A549 (cell line): ENCODE measurements around the gene RBL2. TPM values are rescaled to one million over a fixed set of nuclear protein-coding genes. Genes with fewer than 3 reads are reported as not detected.
"Not testable (repeated sequence)": the region's sequence is repeated elsewhere in the genome, so short reads cannot be mapped to it uniquely, and the experiment has no call there.

ENCODE experiments used
- ATAC-seq, 2 experiments: fragments of 200-7000 bp in 1 of 2; fragments of >200 bp in 1 of 2; cut with Nextera tagmentation in 1 of 2; cut with Tn5 transposase in 1 of 2; 3 replicates each; pipeline versions ENCODE4 v1.8.0 to v1.9.1; 2018 to 2020; ENCODE audit warnings: mild to moderate bottlenecking in 1 of 2, moderate library complexity in 1 of 2
- CTCF ChIA-PET: fragments of 300-600 bp; sonication (Branson Sonifier 250); formaldehyde crosslinking; extraction: SDS; loops from one replicate; lab custom pipeline; 2021; ENCODE audit warnings: antibody characterized with exemption, inconsistent platforms; lab: Yijun Ruan, JAX
- POLR2A ChIA-PET: fragments of 350-600 bp; formaldehyde crosslinking; extraction: SDS; loops from one replicate; lab custom pipeline; 2021; ENCODE audit warnings: antibody characterized with exemption, inconsistent platforms; lab: Yijun Ruan, JAX
- DNase-seq, 2 experiments: peaks; one replicate each; pipeline versions ENCODE4 v3.0.0 to v3.0.0-alpha.2; 2011 to 2016; ENCODE audit warnings: low read depth in 1 of 2, low spot score in 1 of 2
- FAIRE-seq: peaks from 2 replicates; lab custom pipeline; 2011; peaks lifted over from hg19 to GRCh38; lab: Jason Lieb, UNC
- H3K27ac ChIP-seq, 2 experiments: fragments of >200 bp; sonication (Bioruptor Twin); formaldehyde crosslinking; 3 replicates each; pipeline ENCODE4 v1.5.1; 2016 to 2017
- H3K4me1 ChIP-seq: fragments of >200 bp; sonication (Bioruptor Twin); formaldehyde crosslinking; 3 replicates; pipeline ENCODE4 v1.6.1; 2016
- H3K4me2 ChIP-seq: fragments of >200 bp; sonication (Bioruptor Twin); formaldehyde crosslinking; 3 replicates; pipeline ENCODE4 v1.6.1; 2016
- H3K4me3 ChIP-seq: fragments of >200 bp; sonication (Bioruptor Twin); formaldehyde crosslinking; 3 replicates; pipeline ENCODE4 v1.5.1; 2016
- H3K9me3 ChIP-seq: fragments of >200 bp; sonication (Bioruptor Twin); formaldehyde crosslinking; 3 replicates; pipeline ENCODE4 v1.6.1; 2016
- BHLHE40 ChIP-seq: IDR thresholded peaks from 2 replicates; pipeline ENCODE4 v1.6.1; 2012; ENCODE audit warnings: low read depth, low read length, inconsistent platforms
- CEBPB ChIP-seq, 2 experiments: fragments of >200 bp in 1 of 2; sonication (Bioruptor Twin) in 1 of 2; formaldehyde crosslinking in 1 of 2; IDR thresholded peaks; 2 replicates each; pipeline ENCODE4 v1.6.1; 2012 to 2016
- EHMT2 ChIP-seq: fragments of 200-600 bp; sonication (generic); IDR thresholded peaks from 2 replicates; pipeline ENCODE4 v1.6.1; 2016; ENCODE audit warnings: antibody characterized with exemption, low read depth, mild to moderate bottlenecking, moderate library complexity
- ELK1 ChIP-seq: fragments of 150-350 bp; IDR thresholded peaks from 2 replicates; pipeline ENCODE4 v1.6.1; 2014; ENCODE audit warnings: low read depth, mild to moderate bottlenecking, low read length
- HOXB13 ChIP-seq: fragments of 250-450 bp; sonication (Bioruptor Pico); IDR thresholded peaks from 2 replicates; pipeline ENCODE4 v1.5.0; 2020; ENCODE audit warnings: low read depth, mild to moderate bottlenecking, moderate library complexity
- KDM1A ChIP-seq: fragments of 200-600 bp; sonication (generic); IDR thresholded peaks from 2 replicates; pipeline ENCODE4 v1.6.1; 2016; ENCODE audit warnings: low read depth, mild to moderate bottlenecking
- KDM5A ChIP-seq: fragments of 200-600 bp; sonication (generic); IDR thresholded peaks from 2 replicates; pipeline ENCODE4 v1.6.1; 2016; ENCODE audit warnings: antibody characterized with exemption, mild to moderate bottlenecking
- POLR2AphosphoS2 ChIP-seq: conservative IDR thresholded peaks from 2 replicates; pipeline ENCODE4 v1.6.1; 2012; ENCODE audit warnings: low read length, improper control_type of control experiment, inconsistent platforms
- RAD21 ChIP-seq, 2 experiments: fragments of >200 bp in 1 of 2; sonication (Bioruptor Twin) in 1 of 2; formaldehyde crosslinking in 1 of 2; IDR thresholded peaks in 1 of 2; conservative IDR thresholded peaks in 1 of 2; 2 replicates in 1 of 2; 3 replicates in 1 of 2; pipeline ENCODE4 v1.6.1; 2012 to 2018; ENCODE audit warnings: inconsistent platforms in 1 of 2
- RFX5 ChIP-seq: fragments of 450-650 bp; IDR thresholded peaks from 2 replicates; pipeline ENCODE4 v1.7.1; 2014; ENCODE audit warnings: antibody characterized with exemption, mild to moderate bottlenecking, moderate library complexity
- WGBS: methylation state at CpG from one replicate; pipeline ENCODE4 v1.1.6; 2017; ENCODE audit errors: missing lambda C conversion rate; 5-methylcytosine and 5-hydroxymethylcytosine counted together
- polyA plus RNA-seq, 4 experiments: library from polyadenylated mRNA; depleted of rRNA in 3 of 4; stranded (reverse); fragments of >200 nt; fragmentation: RNase III in 1 of 4; extraction: RNeasy Plus Mini Kit Qiagen cat#74134 plus additional on column Dnase treatment in 1 of 4; gene quantifications; 2 replicates in 3 of 4; 3 replicates in 1 of 4; pipeline ENCODE4 v1.2.3, GENCODE V29; 2011 to 2017
- TF ChIP-seq, protein P1 (sequence below): fragments of >200 bp; sonication (Bioruptor Twin); formaldehyde crosslinking; IDR thresholded peaks from 3 replicates; pipeline ENCODE4 v1.5.1; 2016

The RBL2 gene
- polyA plus RNA-seq, 2 of the 4 experiments (the other 2 are of a cell fraction) = 17.2 to 45.0 TPM

DNA sequence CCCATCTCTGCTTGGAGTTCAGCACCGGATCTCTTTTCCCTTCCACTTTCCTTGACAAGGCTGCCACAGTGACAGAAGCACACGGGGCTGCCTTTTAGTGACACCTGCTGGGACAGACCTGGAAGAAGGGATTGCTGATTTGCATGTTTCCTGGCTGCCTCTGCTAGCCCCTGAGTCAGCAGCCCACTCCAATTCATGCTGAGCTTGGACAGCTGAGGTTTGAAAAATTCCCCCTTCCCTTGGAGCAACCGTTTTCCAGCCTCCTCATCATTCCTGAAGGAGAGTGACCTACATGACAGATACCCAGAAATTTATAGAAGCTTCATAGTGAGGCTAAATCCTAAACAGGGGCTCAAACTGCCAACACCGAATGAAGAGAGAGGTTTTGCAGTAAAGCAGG, 18.8 kb upstream of the RBL2 start:
- FAIRE-seq = no peak
- 16% methylated on average over 4 of the region's 4 CpGs for WGBS
- peak in 1 of 2 experiments; percentile 22 for DNase-seq

GRCh38 chr16:53417011-53417410, 17.3 kb upstream of the RBL2 start:
- CTCF ChIA-PET = interaction anchor here (0.6 to 1.0 kb wide), 3 partner anchors 8 to 615 kb away, joined by 3 to 4 read pairs (median 3); no protein-coding TSS in a partner anchor
- H3K27ac ChIP-seq = no peak overlapping the region
- TF ChIP-seq ELK1 (no peak), HOXB13 (no peak), EHMT2 (no peak), RFX5 (no peak)
- TF ChIP-seq, all 56 proteins: peak for 0
- H3K4me1 ChIP-seq = no peaks in the 10 kb centered on the region
- H3K9me3 ChIP-seq = no peaks in the 10 kb centered on the region
- no peak overlapping the region for H3K4me2 ChIP-seq
- POLR2A ChIA-PET = no interaction called here
- no peak for FAIRE-seq
- no peak overlapping the region for H3K4me3 ChIP-seq
- ATAC-seq = no peak
- 59% methylated on average over 4 of the region's 4 CpGs for WGBS
- no peak for DNase-seq

More for the DNA sequence above, 18.8 kb upstream of the RBL2 start:
- TF ChIP-seq KDM1A = no peak
- TF ChIP-seq RAD21 (conservative IDR thresholded peaks at IDR 0.05 in 1 of 2, IDR thresholded peaks at IDR 0.05 in 1 of 2) = peak in 1 of 2 experiments; percentile 31; a peak in 2 of 5 replicates
- no peak for TF ChIP-seq KDM5A
- TF ChIP-seq, protein P1, sequence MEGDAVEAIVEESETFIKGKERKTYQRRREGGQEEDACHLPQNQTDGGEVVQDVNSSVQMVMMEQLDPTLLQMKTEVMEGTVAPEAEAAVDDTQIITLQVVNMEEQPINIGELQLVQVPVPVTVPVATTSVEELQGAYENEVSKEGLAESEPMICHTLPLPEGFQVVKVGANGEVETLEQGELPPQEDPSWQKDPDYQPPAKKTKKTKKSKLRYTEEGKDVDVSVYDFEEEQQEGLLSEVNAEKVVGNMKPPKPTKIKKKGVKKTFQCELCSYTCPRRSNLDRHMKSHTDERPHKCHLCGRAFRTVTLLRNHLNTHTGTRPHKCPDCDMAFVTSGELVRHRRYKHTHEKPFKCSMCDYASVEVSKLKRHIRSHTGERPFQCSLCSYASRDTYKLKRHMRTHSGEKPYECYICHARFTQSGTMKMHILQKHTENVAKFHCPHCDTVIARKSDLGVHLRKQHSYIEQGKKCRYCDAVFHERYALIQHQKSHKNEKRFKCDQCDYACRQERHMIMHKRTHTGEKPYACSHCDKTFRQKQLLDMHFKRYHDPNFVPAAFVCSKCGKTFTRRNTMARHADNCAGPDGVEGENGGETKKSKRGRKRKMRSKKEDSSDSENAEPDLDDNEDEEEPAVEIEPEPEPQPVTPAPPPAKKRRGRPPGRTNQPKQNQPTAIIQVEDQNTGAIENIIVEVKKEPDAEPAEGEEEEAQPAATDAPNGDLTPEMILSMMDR = peak; percentile 6; the same call in 1 of the 3 replicates
- POLR2A ChIA-PET = no interaction called here
- no peaks in the 10 kb centered on the region for H3K4me1 ChIP-seq
- H3K9me3 ChIP-seq = no peaks in the 10 kb centered on the region
- H3K27ac ChIP-seq = no peak overlapping the region
- no peak overlapping the region for H3K4me2 ChIP-seq
- 0 out of 6 replicates have a peak, but pooled peaks of 1 of the 2 experiments have one; percentile 20 for ATAC-seq
- CTCF ChIA-PET = interaction anchor here (0.7 to 2.0 kb wide), 3 partner anchors 10 to 21 kb away, joined by 3 to 7 read pairs (median 4); no protein-coding TSS in a partner anchor
- H3K4me3 ChIP-seq = no peak overlapping the region

DNA sequence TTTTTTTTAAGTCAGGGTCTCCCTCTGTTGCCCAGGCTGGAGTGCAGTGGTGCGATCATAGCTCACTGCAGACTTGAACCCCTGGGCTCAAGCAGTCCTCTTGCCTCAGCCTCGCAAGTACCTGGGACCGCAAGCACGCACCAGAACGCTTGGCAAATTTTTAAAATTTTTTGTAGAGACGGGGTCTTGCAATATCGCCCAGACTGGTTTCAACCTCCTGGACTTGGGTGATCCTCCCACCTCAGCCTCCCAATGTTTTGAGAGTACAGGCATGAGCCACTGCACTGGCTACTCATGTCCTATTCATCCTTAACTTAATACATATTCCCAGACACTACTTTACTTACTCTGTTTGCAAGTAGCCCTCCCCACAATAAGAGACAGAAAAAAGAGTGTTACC, 16.3 kb upstream of the RBL2 start:
- WGBS = 87% methylated on average over 7 of the region's 7 CpGs
- no peak for ATAC-seq
- DNase-seq = no peak
- H3K27ac ChIP-seq = no peak overlapping the region
- peaks cover 2% of the 10 kb centered on the region; the same call in 2 of the 3 replicates for H3K9me3 ChIP-seq
- no peaks in the 10 kb centered on the region for H3K4me1 ChIP-seq
- TF ChIP-seq POLR2AphosphoS2 = no peak
- no peak for FAIRE-seq
- ChIA-PET POLR2A (no interaction called here), CTCF (no interaction called here)
- H3K4me3 ChIP-seq = no peak overlapping the region
- H3K4me2 ChIP-seq = no peak overlapping the region

GRCh38 chr16:53419383-53419709, 14.9 kb upstream of the RBL2 start:
- DNase-seq, ATAC-seq, H3K27ac ChIP-seq, CTCF ChIA-PET, H3K4me3 ChIP-seq, FAIRE-seq, POLR2A ChIA-PET, H3K4me2 ChIP-seq, H3K4me1 ChIP-seq: not testable (repeated sequence)
- WGBS = 18% methylated on average over 2 of the region's 2 CpGs
- peaks cover 12% of the 10 kb centered on the region; the same call in 2 of the 3 replicates for H3K9me3 ChIP-seq

DNA sequence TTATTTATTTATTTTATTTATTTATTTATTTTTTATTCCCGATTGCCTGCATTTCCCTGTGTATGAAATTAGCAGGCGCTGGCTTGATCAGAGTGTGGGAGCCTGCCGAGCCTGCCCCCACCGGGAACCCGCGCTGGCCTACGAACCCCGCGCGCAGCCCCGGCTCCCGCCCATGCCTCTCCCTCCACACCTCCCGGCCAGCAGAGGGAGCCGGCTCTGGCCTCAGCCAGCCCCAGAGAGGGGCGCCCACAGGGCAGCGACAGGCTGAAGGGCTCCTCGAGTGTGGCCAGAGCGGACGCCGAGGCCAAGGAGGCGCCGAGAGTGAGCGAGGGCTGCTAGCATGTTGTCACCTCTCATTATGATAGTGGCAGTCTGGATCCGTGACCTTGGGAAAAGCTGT, 13.0 kb upstream of the RBL2 start:
- 87% methylated on average over 24 of the region's 24 CpGs for WGBS
- DNase-seq (no peak), ATAC-seq (no peak), FAIRE-seq (no peak)
- CTCF ChIA-PET = no interaction called here
- no peaks in the 10 kb centered on the region for H3K4me1 ChIP-seq
- H3K27ac ChIP-seq = no peak overlapping the region
- H3K4me2 ChIP-seq = no peak overlapping the region
- TF ChIP-seq KDM5A (no peak), ELK1 (no peak), CEBPB (IDR thresholded peaks at IDR 0.05) (no peak), HOXB13 (no peak), BHLHE40 (no peak), POLR2AphosphoS2 (no peak)
- peaks cover 21% of the 10 kb centered on the region for H3K9me3 ChIP-seq
- POLR2A ChIA-PET = no interaction called here
- H3K4me3 ChIP-seq = no peak overlapping the region
